Measurements from ENCODE around the gene E2F4. TPM values are rescaled to one million over a fixed set of nuclear protein-coding genes. Genes with fewer than 3 reads are reported as not detected.

Gene E2F4, protein sequence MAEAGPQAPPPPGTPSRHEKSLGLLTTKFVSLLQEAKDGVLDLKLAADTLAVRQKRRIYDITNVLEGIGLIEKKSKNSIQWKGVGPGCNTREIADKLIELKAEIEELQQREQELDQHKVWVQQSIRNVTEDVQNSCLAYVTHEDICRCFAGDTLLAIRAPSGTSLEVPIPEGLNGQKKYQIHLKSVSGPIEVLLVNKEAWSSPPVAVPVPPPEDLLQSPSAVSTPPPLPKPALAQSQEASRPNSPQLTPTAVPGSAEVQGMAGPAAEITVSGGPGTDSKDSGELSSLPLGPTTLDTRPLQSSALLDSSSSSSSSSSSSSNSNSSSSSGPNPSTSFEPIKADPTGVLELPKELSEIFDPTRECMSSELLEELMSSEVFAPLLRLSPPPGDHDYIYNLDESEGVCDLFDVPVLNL
- 61.1 and 79.1 TPM in 2 replicates for total RNA-seq

DNA sequence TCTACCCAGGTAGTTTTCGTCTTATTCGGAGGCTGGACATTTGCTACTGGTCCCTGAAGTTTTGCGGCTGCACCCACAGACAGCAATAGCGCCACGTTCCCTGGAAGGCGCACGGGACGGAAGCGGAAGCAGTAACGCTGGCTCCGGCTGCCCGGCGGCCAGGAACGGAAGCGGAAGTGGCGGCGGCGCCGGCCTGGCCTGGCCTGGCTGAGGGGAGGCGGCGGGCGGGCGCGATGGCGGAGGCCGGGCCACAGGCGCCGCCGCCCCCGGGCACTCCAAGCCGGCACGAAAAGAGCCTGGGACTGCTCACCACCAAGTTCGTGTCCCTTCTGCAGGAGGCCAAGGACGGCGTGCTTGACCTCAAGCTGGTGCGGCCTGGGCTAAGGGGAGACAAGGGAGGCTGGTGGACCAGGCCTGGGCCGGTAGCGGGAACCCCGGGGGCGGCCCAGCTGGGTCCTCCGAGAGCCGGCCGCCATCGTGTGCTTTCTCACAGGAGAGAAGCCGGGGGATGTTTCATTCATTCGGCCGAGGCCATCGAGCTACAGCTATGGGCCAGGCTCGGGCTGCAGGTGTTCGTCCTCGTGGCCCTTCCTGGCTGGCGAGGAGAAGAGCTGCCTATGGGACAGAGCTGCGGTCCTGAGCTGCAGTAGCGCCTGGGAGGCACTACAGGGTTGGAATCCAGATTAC, at the start of gene E2F4:
Gene E2F4 (plus strand): TSS at position 161 of the 687 bp plus-strand sequence. CDS start 73 bp downstream, at position 234.

DNA sequence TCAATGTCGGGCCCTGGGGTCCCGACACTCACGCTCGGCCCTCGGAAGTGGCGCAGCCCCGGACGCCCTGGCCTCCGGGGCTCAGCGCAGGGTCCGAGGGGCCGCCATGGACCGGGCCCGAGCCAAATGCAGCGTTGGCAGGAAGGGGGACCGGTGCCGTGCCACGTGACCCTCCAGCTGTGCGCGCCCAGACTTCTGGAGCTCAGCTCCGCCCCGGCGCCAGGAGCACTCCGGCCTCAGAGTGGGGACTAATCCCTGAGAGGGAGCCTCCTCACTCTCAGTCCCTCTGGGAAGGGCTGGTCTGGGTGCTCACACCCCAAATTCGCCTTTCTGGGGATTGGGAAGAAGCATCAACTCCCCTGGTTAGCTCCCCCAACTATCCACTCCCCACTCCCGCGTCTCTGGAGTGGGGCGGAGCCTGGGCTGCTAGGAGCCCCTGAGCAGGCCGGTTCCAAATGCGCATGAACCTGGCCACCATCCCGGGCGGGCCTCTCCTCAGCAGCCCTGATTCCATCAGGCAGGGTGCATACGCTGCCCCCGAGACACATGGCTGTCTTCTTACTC, 41.0 kb upstream of the E2F4 start, which contains the start of gene B3GNT9:
Gene B3GNT9 (minus strand): TSS at position 166 of the 564 bp plus-strand sequence. CDS start 513 bp downstream, outside the sequence.

DNA sequence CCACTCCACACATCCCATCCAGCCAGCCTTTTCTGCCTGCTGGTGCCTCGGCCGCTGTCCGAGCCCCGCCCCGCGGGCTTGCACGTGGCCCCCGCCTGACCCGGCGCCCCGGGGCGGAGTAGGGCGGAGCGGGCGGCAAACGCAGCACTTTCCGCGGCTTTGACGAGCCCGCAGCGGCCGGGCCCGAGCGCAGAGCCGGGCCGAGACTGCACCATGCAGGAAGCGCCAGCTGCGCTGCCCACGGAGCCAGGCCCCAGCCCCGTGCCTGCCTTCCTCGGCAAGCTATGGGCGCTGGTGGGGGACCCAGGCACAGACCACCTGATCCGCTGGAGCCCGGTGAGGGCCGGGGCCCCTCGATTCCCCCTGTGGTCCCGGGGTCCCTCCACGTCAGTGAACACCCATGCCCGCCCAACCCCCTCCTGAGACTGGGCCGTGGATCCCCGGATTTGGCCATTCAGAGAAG, 27.3 kb upstream of the E2F4 start, which contains the start of gene HSF4:
Gene HSF4 (plus strand): TSS at position 147 of the 463 bp plus-strand sequence. CDS start 67 bp downstream, at position 214.

DNA sequence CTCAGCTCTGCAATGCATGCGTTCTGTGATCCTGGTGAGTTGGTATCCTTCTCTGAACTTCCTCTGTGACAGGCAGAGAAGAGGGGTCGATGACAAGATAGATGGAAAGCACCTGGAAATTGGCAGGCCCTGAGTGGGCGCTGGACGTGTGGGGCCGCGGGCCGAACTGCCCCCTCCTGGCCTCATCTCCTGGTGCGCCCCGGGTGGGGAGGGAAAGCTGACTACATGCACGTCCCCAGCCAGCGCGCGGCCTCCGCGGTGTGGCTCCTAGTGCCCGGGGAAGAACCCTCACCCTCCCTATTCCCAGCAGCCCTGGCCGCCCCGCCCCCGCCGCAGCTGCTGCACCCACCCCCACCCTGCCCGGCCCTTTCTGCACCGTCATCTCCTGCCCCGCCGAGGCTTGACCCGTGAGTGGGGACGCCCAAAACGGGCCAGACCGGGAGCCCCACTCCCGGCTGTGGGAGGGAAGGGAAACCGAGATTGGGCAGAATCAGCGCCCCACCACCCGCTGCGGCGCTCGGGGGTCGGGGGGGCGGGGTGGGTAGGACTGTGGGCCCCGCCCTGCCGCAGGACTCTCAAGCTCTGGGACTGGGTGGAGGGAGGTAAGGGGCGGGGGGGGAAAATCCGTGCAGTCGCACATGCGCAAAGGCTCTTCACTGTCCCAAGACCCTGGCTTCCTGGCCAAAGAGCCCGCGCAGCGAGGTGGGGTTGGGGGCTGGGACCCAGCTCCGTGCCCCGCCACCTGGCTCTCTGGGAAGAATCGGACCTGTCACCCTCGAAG, 21.6 kb upstream of the E2F4 start, which contains the start of gene NOL3:
Gene NOL3 (plus strand): TSS at position 371 of the 781 bp plus-strand sequence.

DNA sequence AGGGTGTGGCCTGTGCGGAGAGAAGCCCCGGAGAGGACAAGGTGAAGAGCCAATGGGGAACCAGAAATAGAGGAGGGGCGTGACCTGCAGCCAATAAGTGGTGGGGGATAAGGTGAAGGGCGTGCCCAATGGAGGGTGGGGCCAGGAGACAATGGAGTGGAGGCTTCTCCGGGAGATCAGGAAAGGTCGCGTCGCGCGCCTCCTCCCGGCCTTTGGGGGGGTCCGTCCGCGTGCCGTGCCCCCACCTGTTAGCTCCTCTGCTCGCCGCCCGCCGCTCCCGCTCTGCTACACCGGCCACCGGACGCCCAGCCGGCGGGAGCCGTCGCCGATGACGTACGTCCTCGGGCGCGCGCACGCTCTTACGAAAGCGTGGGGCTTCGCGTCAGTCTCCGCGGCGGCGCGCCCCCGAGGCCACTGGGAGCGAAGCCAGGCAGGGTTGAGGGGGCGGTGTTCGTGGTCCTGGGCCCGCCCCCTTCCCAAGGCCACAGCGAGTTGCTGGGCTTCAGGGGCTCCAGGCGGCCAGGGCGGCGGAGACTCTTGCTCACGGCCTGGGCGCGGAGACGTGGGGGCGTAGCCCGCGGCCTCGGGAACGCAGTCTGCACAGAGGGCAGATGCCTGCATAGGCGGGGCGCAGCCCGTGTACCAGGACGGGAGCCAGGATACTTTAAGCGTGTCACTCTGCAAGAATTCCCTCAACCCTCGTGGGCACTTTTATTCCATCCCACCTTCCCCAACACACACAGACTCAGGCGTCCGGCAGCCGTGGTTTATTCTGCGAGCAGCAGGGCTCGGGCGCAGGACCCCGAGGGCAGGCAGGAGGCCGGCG, 8.1 kb upstream of the E2F4 start, which contains the start of gene MATCAP1:
Gene MATCAP1 (minus strand): TSS at position 337 of the 826 bp plus-strand sequence. CDS start 3,353 bp downstream, outside the sequence.

DNA sequence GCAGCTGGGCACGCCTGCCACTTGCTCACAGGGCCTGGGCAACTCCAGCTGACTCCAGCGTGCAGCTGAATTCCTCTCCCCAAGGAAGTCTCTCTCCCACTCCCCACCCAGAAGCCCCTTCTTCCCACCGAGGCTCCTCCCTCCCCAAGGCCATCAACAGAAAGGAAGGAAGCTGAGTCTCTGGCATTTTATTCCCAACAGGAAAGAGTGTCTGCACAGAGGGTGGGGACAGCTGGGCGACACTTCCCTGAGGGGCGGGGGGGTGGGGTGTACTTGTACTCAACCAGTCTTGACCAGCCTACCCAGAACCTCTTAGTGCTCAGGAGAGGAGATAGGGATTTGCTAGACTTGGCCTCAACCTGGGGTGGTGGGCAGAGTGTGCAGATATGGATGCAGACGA, 1.9 kb upstream of the E2F4 start, which contains the start of gene EXOC3L1:
Gene EXOC3L1 (minus strand): TSS at position 96 of the 400 bp plus-strand sequence. CDS start 460 bp downstream, outside the sequence.

DNA sequence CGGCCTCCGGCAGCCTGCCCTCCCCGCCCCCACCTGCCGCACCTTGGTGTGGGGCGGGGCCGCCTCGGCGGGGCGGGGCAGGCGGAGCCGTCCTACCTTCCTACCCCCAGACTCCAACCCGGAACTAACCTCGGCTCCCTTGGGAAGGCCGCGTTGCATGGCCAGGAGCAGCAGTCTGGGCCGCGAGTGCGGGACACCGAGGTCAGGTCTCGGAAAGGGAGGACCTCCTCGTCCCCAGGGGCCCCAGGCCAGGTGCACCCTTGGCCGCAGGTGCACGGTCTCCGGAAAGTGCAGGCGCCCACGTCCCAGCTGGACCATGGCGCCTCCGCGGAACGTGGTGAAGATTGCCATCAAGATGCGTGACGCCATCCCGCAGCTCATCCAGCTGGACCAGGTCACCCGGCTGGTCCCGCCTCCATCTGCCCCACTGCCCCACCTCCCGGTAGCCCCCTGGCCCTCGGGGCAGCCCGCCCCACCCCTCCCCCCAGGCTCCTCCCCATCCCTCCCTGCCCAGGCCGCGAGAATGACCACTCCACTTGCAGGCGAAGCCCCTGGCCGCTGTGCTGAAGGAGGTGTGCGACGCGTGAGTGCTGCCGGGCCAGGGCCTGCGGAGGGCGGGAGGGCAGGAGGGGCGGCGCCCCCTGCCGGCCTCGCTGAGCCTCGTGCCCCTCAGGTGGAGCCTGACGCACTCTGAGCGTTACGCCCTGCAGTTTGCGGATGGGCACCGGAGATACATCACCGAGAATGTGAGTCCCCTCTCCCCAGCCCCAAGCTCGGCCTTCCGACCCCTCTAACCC, 7.3 kb downstream of the E2F4 start, which contains the start of gene ELMO3:
Gene ELMO3 (plus strand): TSS at position 121 of the 797 bp plus-strand sequence. CDS start 196 bp downstream, at position 317.

DNA sequence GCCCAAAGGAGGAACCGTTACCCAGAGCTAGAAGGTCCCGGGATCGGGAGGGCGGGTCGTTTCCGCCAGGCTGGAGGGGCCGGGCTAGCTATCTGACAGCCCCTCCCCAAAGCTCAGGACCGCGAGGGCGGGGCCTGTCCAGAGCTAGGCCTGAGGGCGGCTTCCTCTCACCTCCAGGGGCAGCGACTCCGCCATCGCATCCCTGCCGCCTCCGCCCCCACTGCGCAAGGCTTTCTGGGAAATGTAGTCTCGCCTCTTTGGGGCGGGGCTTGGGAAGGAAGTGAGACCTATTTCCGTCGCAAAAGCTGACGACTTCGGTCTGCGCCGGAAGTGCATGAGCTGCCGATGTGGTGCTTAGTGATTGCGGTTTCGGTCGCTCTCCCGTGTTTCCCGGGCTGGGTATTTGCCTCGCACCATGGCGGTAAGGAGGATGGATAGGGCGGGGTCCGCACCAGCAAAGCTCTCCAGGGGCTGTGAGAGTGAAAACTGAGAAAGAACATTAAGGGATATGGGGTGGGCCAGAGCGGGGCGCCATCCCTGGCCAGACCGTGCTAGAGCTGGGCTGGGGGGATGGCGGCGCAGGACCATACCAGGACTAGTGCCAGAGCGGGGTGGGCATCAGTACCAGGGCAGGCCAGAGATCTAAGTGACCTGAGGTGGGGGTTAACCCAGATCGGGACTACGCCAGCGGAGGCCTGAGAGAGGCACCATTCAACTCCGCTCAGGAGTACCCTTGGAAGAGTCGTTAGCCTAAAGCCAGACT, 35.0 kb downstream of the E2F4 start, which contains the start of gene TMEM208:
Gene TMEM208 (plus strand): TSS at position 327 of the 763 bp plus-strand sequence. CDS start 89 bp downstream, at position 416.

DNA sequence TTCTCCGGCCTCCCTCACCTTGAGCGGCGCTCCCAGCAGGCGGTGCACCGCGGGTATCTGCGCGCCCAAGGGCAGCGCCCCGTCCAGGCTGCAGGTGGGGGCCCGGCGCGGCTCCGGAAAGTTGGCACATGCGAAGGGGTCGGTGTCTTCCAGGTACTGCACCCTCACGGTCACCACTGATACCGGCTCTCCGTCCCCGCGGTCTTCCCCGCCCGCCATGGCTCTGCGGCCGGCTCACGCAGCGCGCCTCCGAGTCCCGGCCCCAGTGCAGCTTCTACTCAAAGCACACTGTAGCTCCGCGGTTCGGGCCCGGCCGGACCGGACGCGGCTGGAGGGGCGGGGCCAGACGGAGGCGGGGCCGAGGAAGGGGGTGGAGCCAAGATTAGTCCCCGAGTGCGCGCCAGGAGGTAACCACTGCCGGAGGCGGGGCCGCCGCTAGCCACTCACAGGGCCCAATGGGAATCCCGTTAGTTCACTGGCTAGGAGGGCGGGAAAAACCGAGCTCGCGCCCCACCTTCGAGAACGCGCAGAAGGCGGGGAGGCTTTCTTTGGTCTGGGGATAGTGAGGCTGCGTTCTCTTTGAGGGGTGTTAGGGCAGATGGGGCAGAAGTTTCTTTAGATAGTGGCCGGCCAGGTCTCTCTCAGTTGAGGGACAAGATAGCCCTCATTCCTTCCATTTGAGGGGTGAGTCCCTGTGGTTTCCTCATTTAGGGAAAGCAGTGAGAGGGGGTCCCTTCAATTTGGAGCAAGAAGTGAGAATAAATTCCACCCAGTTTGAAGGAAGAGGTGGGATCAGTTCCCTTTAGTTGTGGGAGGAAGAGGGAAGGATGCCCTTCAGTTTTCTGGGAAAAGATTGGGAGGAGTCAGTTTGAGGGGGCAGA, 55.5 kb downstream of the E2F4 start, which contains the start of gene FHOD1:
Gene FHOD1 (minus strand): TSS at position 290 of the 881 bp plus-strand sequence. CDS start 71 bp downstream, at position 219.

Other genes starting within 250 kb of the E2F4 start
- 0.25 and 0.55 TPM in 2 replicates for gene CES3, start 230.9 kb upstream of the E2F4 start, total RNA-seq
- gene CES4A, start 203.6 kb upstream of the E2F4 start, total RNA-seq = 1.00 and 2.2 TPM in 2 replicates
- gene CBFB, start 163.0 kb upstream of the E2F4 start, total RNA-seq = 121 and 197 TPM in 2 replicates
- gene PHAF1, start 82.2 kb upstream of the E2F4 start, total RNA-seq = 11.7 and 15.1 TPM in 2 replicates
- gene B3GNT9, start 41.2 kb upstream of the E2F4 start, total RNA-seq = 25.0 and 38.1 TPM in 2 replicates
- gene TRADD, start 32.2 kb upstream of the E2F4 start, total RNA-seq = 15.3 and 25.1 TPM in 2 replicates
- 10.5 and 15.0 TPM in 2 replicates for gene FBXL8, start 32.2 kb upstream of the E2F4 start, total RNA-seq
- gene HSF4, start 27.4 kb upstream of the E2F4 start, total RNA-seq = 5.2 and 14.0 TPM in 2 replicates
- 10.4 and 14.6 TPM in 2 replicates for gene NOL3, start 21.6 kb upstream of the E2F4 start, total RNA-seq
- 14.9 and 19.3 TPM in 2 replicates for gene MATCAP1, start 8.2 kb upstream of the E2F4 start, total RNA-seq
- 0.11 and 0.12 TPM in 2 replicates for gene EXOC3L1, start 2.0 kb upstream of the E2F4 start, total RNA-seq
- gene ELMO3, start 7.0 kb downstream of the E2F4 start, total RNA-seq = 0.55 and 0.62 TPM in 2 replicates
- 37.6 and 43.3 TPM in 2 replicates for gene TMEM208, start 35.0 kb downstream of the E2F4 start, total RNA-seq
- gene FHOD1, start 55.3 kb downstream of the E2F4 start, total RNA-seq = 14.1 and 18.8 TPM in 2 replicates
- 1.4 and 2.9 TPM in 2 replicates for gene SLC9A5, start 56.8 kb downstream of the E2F4 start, total RNA-seq
- gene PLEKHG4, start 87.4 kb downstream of the E2F4 start, total RNA-seq = 21.5 and 25.0 TPM in 2 replicates
- gene KCTD19, start 134.6 kb downstream of the E2F4 start, total RNA-seq = under 0.01 and 0.12 TPM in 2 replicates
- 0.22 and 1.00 TPM in 2 replicates for gene LRRC36, start 134.7 kb downstream of the E2F4 start, total RNA-seq
- 0.62 and 0.77 TPM in 2 replicates for gene TPPP3, start 201.3 kb downstream of the E2F4 start, total RNA-seq
- 6.2 and 7.4 TPM in 2 replicates for gene ZDHHC1, start 224.3 kb downstream of the E2F4 start, total RNA-seq
- gene HSD11B2, start 239.0 kb downstream of the E2F4 start, total RNA-seq = 0.37 TPM in 1 of 2 replicates, not detected in the other